A549 treated with CORT108297 at 1 μM for 4 hours (cell line): ENCODE measurements around the gene ZNF519. TPM values are rescaled to one million over a fixed set of nuclear protein-coding genes. Genes with fewer than 3 reads are reported as not detected.

ENCODE experiments used
- total RNA-seq: library from RNA; stranded (reverse); fragments of 200-300 nt; extraction: Qiagen RNA extraction; gene quantifications from 5 replicates; pipeline ENCODE4 v1.2.3, GENCODE V29; 2022

ZNF519 gene
- 1.3 to 2.2 TPM (median 1.7 TPM) in 5 replicates for total RNA-seq

GRCh38 chr18:14132271-14132700, at the start of gene ZNF519:
ZNF519 (minus strand) TSS chr18:14132435; CDS start chr18:14132277, 158 bp downstream.

Other genes with a start within 250 kb of the ZNF519 start
- gene MC2R, start 216.9 kb downstream of the ZNF519 start, total RNA-seq, result not detected in 5 replicates